ENCODE measurements around the gene TNFRSF12A. TPM values are rescaled to one million over a fixed set of nuclear protein-coding genes. Genes with fewer than 3 reads are reported as not detected.

The TNFRSF12A gene
- polyA plus RNA-seq, 1 donor (not counting 4 experiments of a cell fraction or from before 2014, with no cell fraction given) = 147 TPM

DNA sequence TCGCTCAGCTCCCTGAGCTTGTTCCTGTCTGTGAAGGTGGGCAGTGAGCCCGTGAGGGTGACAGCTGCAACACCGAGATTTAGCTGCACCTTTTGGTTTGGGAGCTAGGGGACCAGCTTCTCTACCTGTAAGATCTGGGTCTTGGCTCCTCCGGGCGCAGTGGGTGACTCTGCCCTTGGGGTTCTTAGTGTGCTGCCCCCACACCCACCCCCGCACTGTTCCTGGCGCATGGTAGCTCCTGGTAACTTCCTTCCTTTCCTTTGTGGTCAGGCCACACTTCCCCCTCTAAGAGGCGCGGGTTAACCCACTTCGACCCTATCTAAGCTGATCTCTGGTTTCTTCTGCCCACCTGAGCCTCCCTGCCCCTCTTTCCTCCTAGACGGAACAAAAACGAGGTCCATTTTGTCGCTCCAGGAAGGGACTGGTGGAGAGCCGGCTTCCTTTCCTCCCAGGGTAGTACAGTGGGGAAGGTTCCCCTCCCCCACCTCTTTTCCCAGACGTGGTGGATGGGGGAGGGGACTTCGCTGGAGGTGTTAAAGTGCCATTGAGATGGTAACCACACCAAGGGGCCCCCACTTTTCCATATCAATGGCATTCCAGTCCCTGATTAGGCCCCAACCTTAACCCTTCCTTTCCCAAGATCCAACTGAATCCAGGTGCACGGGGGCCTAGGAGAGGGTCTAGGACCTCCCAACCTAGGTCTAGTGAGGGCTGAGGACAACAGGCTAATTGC, 12.0 kb upstream of the TNFRSF12A start:
- TF ChIP-seq, protein P1, sequence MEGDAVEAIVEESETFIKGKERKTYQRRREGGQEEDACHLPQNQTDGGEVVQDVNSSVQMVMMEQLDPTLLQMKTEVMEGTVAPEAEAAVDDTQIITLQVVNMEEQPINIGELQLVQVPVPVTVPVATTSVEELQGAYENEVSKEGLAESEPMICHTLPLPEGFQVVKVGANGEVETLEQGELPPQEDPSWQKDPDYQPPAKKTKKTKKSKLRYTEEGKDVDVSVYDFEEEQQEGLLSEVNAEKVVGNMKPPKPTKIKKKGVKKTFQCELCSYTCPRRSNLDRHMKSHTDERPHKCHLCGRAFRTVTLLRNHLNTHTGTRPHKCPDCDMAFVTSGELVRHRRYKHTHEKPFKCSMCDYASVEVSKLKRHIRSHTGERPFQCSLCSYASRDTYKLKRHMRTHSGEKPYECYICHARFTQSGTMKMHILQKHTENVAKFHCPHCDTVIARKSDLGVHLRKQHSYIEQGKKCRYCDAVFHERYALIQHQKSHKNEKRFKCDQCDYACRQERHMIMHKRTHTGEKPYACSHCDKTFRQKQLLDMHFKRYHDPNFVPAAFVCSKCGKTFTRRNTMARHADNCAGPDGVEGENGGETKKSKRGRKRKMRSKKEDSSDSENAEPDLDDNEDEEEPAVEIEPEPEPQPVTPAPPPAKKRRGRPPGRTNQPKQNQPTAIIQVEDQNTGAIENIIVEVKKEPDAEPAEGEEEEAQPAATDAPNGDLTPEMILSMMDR (optimal IDR thresholded peaks at IDR 0.05 in 1 of 3, IDR thresholded peaks at IDR 0.05 in 1 of 3, conservative IDR thresholded peaks at IDR 0.05 in 1 of 3; ENCODE audit: extremely low read depth in 1 of 3, insufficient read depth in 2 of 3, low read length in 3 of 3) = no peak
- TF ChIP-seq EZH2 (IDR thresholded peaks at IDR 0.05; ENCODE audit: low read length) = no peak
- Histone ChIP-seq H3K36me3 (ENCODE audit: control insufficient read depth in 2 of 2, extremely low read depth in 1 of 2, insufficient read depth in 2 of 2, low read length in 2 of 2) (no peaks in the 10 kb centered on the region), H2AFZ (ENCODE audit: control insufficient read depth, low read length) (no peak overlapping the region), H3K79me2 (ENCODE audit: control insufficient read depth, insufficient read depth, low read length) (no peaks in the 10 kb centered on the region), H3K4me1 (ENCODE audit: control insufficient read depth, extremely low read depth, insufficient read depth, low read length) (peaks cover 11% of the 10 kb centered on the region), H3K9ac (ENCODE audit: control insufficient read depth, extremely low read depth, insufficient read depth, low read length) (no peak overlapping the region), H4K20me1 (ENCODE audit: control insufficient read depth, extremely low read depth, insufficient read depth, low read length) (no peaks in the 10 kb centered on the region), H3K4me2 (ENCODE audit: control insufficient read depth, extremely low read depth, insufficient read depth, low read depth, low read length) (no peak overlapping the region), H3K27me3 (ENCODE audit: control insufficient read depth, extremely low read depth, insufficient read depth, low read length) (peaks cover 22% of the 10 kb centered on the region), H3K9me1 (ENCODE audit: control insufficient read depth, extremely low read depth, insufficient read depth, low read length) (no peaks in the 10 kb centered on the region), H3K9me3 (ENCODE audit: control insufficient read depth, low read depth, low read length) (no peaks in the 10 kb centered on the region), H3K27ac (ENCODE audit: control insufficient read depth, insufficient read depth, low read length) (no peak overlapping the region), H3K4me3 (ENCODE audit: control insufficient read depth in 2 of 3, extremely low read depth in 1 of 3, insufficient read depth in 2 of 3, low read depth in 1 of 3, low read length in 3 of 3) (no peak overlapping the region)
- FAIRE-seq = no peak
- no peak for DNase-seq (ENCODE audit: low read depth, low spot score)
- dilution Hi-C loops (cut with MboI; ENCODE audit: extremely low pct_ligation_motif_present, low sequenced_read_pairs) = no loop called here

DNA sequence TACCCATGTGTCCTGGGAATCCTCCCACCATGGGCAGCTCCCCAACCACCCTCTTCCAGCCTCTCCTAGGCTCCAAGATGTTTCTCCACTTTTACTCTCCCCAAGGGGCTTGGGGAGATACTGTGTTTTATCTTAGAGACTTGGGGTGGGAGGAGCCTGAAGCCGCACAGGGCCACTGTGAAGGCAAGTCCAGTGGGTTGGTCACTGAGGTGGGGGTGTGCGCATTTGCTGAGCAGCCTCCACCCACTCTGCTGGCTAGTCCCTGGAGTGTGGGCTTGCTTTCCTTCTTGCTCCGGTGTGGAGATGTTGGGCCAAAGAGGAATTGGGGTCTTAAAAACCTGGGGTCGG, 11.5 kb upstream of the TNFRSF12A start:
- Histone ChIP-seq H3K9me3 (ENCODE audit: control insufficient read depth, low read depth, low read length) (no peaks in the 10 kb centered on the region), H3K9ac (ENCODE audit: control insufficient read depth, extremely low read depth, insufficient read depth, low read length) (no peak overlapping the region), H3K36me3 (ENCODE audit: control insufficient read depth in 2 of 2, extremely low read depth in 1 of 2, insufficient read depth in 2 of 2, low read length in 2 of 2) (no peaks in the 10 kb centered on the region), H3K4me2 (ENCODE audit: control insufficient read depth, extremely low read depth, insufficient read depth, low read depth, low read length) (no peak overlapping the region), H3K9me1 (ENCODE audit: control insufficient read depth, extremely low read depth, insufficient read depth, low read length) (no peaks in the 10 kb centered on the region), H3K4me1 (ENCODE audit: control insufficient read depth, extremely low read depth, insufficient read depth, low read length) (peaks cover 14% of the 10 kb centered on the region), H3K27me3 (ENCODE audit: control insufficient read depth, extremely low read depth, insufficient read depth, low read length) (peaks cover 27% of the 10 kb centered on the region), H2AFZ (ENCODE audit: control insufficient read depth, low read length) (no peak overlapping the region), H4K20me1 (ENCODE audit: control insufficient read depth, extremely low read depth, insufficient read depth, low read length) (no peaks in the 10 kb centered on the region), H3K4me3 (ENCODE audit: control insufficient read depth in 2 of 3, extremely low read depth in 1 of 3, insufficient read depth in 2 of 3, low read depth in 1 of 3, low read length in 3 of 3) (no peak overlapping the region), H3K79me2 (ENCODE audit: control insufficient read depth, insufficient read depth, low read length) (no peaks in the 10 kb centered on the region), H3K27ac (ENCODE audit: control insufficient read depth, insufficient read depth, low read length) (no peak overlapping the region)
- TF ChIP-seq, protein P1 (optimal IDR thresholded peaks at IDR 0.05 in 1 of 3, IDR thresholded peaks at IDR 0.05 in 1 of 3, conservative IDR thresholded peaks at IDR 0.05 in 1 of 3; ENCODE audit: extremely low read depth in 1 of 3, insufficient read depth in 2 of 3, low read length in 3 of 3) = no peak
- TF ChIP-seq EZH2 (IDR thresholded peaks at IDR 0.05; ENCODE audit: low read length) = no peak
- dilution Hi-C loops (cut with MboI; ENCODE audit: extremely low pct_ligation_motif_present, low sequenced_read_pairs) = no loop called here
- DNase-seq (ENCODE audit: low read depth, low spot score) (no peak), FAIRE-seq (no peak)
